ENCODE measurements around the gene TBCD.
A peak's percentile ranks its signal among the peaks of the same experiment; 100 is the strongest.

DNA sequence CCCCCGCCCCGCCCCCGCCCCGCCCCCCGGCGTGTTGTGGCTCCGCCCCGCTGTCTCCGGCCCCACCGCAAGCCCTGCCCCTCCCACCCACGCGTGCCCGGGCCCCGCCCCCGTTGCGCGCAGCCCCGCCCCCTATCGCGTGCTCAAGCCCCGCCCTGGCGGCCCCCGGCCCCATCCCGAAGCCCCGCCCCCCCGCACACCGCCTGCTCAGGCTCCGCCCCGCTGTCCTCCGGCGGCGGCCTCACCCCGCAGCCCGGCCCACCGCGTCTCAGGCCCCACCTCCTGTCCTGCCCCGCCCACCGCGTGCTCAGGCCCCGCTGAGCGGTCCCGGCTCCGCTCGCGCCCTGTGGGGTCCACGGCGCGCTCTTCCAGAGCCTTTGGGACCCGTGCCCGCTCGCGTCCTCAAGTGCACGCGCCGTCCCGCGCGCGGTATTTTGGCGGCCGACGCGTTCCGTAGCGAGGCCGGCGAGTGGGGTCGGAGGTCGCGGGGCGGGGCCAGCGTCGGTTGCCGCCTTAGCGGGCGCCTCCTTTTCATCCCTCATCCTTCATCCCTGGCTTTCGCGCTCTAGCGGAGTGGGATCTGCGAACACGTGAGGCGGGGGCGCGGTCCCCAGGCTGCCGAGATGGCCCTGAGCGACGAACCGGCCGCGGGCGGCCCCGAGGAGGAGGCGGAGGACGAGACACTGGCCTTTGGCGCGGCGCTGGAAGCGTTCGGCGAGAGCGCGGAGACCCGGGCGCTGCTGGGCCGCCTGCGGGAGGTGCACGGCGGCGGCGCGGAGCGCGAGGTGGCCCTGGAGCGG is at the start of gene TBCD:
- TF ChIP-seq, protein P1, sequence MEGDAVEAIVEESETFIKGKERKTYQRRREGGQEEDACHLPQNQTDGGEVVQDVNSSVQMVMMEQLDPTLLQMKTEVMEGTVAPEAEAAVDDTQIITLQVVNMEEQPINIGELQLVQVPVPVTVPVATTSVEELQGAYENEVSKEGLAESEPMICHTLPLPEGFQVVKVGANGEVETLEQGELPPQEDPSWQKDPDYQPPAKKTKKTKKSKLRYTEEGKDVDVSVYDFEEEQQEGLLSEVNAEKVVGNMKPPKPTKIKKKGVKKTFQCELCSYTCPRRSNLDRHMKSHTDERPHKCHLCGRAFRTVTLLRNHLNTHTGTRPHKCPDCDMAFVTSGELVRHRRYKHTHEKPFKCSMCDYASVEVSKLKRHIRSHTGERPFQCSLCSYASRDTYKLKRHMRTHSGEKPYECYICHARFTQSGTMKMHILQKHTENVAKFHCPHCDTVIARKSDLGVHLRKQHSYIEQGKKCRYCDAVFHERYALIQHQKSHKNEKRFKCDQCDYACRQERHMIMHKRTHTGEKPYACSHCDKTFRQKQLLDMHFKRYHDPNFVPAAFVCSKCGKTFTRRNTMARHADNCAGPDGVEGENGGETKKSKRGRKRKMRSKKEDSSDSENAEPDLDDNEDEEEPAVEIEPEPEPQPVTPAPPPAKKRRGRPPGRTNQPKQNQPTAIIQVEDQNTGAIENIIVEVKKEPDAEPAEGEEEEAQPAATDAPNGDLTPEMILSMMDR (IDR thresholded peaks at IDR 0.05; ENCODE audit: poor library complexity, severe bottlenecking): peak; percentile 16
- TF ChIP-seq, protein P2, sequence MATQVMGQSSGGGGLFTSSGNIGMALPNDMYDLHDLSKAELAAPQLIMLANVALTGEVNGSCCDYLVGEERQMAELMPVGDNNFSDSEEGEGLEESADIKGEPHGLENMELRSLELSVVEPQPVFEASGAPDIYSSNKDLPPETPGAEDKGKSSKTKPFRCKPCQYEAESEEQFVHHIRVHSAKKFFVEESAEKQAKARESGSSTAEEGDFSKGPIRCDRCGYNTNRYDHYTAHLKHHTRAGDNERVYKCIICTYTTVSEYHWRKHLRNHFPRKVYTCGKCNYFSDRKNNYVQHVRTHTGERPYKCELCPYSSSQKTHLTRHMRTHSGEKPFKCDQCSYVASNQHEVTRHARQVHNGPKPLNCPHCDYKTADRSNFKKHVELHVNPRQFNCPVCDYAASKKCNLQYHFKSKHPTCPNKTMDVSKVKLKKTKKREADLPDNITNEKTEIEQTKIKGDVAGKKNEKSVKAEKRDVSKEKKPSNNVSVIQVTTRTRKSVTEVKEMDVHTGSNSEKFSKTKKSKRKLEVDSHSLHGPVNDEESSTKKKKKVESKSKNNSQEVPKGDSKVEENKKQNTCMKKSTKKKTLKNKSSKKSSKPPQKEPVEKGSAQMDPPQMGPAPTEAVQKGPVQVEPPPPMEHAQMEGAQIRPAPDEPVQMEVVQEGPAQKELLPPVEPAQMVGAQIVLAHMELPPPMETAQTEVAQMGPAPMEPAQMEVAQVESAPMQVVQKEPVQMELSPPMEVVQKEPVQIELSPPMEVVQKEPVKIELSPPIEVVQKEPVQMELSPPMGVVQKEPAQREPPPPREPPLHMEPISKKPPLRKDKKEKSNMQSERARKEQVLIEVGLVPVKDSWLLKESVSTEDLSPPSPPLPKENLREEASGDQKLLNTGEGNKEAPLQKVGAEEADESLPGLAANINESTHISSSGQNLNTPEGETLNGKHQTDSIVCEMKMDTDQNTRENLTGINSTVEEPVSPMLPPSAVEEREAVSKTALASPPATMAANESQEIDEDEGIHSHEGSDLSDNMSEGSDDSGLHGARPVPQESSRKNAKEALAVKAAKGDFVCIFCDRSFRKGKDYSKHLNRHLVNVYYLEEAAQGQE (IDR thresholded peaks at IDR 0.05; ENCODE audit: borderline replicate concordance): peak; percentile 11

Data from neural cell (in vitro differentiated cells).